ENCODE results near the gene TSHZ1.

Gene TSHZ1

DNA sequence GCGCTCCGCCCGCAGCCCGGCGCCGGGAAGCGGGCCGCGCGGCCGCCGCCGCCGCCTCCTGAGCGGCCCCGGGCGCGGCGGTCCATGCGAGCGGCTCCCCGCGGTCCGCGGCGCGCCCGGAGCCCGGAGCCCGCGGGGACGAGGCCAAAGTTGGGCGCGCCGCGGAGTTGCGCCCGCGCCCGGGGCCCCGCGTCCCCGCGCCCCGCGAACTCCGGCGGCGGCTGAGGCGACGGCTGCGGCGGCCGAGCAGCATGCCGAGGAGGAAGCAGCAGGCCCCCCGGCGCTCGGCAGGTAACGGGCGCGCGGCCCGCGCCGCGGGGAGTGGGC is 992 bp downstream of the TSHZ1 start:
- no peak for TF ChIP-seq FOXP2 (optimal IDR thresholded peaks at IDR 0.05; ENCODE audit: borderline replicate concordance, extremely low read depth, extremely low read length, insufficient read depth)

DNA sequence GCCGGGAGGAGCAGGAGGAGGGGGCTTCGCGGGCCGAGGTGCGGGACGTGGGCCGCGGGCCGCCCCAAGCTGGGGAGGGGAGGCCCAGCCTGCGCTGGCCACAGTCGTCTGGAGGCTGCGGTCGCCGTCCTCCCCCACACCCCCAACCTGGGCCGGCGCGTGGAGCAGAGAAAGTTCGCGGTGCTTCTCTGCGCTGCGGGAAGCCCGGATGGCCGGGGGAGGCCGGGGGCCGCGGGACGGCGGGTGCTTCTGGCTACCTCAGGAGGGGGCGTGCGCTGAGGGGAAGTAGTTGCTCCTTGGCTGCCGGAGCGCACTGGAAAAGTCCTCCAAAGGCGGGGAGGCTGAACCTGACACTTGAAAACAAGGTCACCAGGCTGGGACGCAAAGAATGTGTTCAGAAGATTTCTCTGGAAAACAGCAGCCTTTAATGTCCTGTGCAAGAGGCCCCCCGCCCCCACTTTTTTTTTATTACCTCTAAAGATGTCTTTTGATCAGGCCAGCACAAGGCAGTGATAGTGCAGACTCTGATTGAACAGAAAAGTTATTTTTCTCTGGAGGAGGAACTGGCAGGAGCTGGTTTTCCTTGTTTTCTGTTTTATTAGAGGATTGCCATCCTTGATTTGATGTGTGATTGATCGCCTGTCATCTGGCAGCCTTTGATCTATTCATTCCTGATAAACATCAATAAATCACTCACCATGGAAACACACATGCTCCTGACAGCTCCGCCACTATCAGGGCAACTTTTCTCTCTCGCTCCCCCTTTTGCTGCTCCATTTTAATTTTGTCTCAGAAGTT is 1.6 kb downstream of the TSHZ1 start:
- TF ChIP-seq, protein P1, sequence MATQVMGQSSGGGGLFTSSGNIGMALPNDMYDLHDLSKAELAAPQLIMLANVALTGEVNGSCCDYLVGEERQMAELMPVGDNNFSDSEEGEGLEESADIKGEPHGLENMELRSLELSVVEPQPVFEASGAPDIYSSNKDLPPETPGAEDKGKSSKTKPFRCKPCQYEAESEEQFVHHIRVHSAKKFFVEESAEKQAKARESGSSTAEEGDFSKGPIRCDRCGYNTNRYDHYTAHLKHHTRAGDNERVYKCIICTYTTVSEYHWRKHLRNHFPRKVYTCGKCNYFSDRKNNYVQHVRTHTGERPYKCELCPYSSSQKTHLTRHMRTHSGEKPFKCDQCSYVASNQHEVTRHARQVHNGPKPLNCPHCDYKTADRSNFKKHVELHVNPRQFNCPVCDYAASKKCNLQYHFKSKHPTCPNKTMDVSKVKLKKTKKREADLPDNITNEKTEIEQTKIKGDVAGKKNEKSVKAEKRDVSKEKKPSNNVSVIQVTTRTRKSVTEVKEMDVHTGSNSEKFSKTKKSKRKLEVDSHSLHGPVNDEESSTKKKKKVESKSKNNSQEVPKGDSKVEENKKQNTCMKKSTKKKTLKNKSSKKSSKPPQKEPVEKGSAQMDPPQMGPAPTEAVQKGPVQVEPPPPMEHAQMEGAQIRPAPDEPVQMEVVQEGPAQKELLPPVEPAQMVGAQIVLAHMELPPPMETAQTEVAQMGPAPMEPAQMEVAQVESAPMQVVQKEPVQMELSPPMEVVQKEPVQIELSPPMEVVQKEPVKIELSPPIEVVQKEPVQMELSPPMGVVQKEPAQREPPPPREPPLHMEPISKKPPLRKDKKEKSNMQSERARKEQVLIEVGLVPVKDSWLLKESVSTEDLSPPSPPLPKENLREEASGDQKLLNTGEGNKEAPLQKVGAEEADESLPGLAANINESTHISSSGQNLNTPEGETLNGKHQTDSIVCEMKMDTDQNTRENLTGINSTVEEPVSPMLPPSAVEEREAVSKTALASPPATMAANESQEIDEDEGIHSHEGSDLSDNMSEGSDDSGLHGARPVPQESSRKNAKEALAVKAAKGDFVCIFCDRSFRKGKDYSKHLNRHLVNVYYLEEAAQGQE (IDR thresholded peaks at IDR 0.05; ENCODE audit: insufficient read depth in 1 of 2, low read depth in 2 of 2, low read length in 2 of 2) = no peak

DNA sequence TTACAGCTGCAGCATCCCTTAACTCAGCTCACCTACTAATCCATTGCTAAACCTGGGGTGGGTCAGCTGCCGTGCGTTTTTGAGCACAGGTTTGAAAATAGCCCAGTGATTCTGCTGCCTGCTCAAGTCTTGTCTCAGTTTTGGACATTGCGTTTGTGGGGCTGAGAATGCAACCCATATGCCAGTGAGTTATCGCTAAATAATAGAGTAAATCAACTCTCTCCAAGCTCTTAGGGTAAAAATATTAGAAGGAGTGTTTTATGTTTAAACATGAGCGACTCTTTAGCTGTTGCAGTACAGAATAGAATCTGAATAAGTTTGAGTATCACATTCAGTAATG is 2.1 kb downstream of the TSHZ1 start:
- TF ChIP-seq SIN3A (IDR thresholded peaks at IDR 0.05; ENCODE audit: borderline replicate concordance, insufficient read depth, low read length) = no peak
- TF ChIP-seq TAF1 (IDR thresholded peaks at IDR 0.05; ENCODE audit: borderline replicate concordance, insufficient read depth, low read length) = no peak
- TF ChIP-seq, protein P1 (IDR thresholded peaks at IDR 0.05; ENCODE audit: insufficient read depth in 1 of 2, low read depth in 2 of 2, low read length in 2 of 2) = no peak
- TF ChIP-seq POLR2AphosphoS5 (IDR thresholded peaks at IDR 0.05; ENCODE audit: low read depth, low read length) = no peak
- TF ChIP-seq FOXP2 (optimal IDR thresholded peaks at IDR 0.05; ENCODE audit: borderline replicate concordance, extremely low read depth, extremely low read length, insufficient read depth) = no peak

DNA sequence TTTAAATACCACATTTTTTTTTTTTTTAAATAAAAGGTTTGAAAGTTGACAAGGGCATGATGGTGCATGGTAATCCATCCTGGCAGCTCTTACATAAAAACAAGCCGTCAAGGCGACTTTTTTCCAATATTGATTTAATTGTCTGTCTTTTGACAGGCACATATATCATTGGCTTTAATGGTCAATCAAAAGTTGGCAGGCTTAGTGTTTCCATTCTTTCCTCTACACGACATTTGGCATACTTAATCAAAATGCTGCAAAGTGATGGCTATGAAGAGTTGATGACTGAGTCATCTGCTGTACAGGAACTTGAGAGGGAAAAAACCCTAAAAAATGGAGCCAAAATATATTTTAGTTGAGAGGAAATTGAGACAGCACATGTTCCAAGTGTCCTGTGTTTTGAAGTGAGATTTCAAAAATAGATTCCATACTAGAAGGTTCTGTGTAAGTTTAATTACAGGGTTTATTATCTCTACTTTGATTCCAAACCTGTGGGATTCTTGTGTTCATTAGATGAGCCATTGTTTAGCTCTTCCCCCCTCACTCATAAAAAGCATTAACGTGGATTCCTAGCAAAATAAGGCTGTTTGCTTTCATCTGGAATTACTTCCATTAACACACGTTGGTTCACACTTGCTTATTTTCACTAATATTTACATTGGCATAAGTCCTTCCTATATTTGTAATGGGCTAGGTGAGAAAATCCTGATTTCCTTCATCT is 3.2 kb downstream of the TSHZ1 start:
- TF ChIP-seq POLR2AphosphoS5 (IDR thresholded peaks at IDR 0.05; ENCODE audit: low read depth, low read length) (no peak), FOXP2 (optimal IDR thresholded peaks at IDR 0.05; ENCODE audit: borderline replicate concordance, extremely low read depth, extremely low read length, insufficient read depth) (no peak), SIN3A (IDR thresholded peaks at IDR 0.05; ENCODE audit: borderline replicate concordance, insufficient read depth, low read length) (no peak), TAF1 (IDR thresholded peaks at IDR 0.05; ENCODE audit: borderline replicate concordance, insufficient read depth, low read length) (no peak)

DNA sequence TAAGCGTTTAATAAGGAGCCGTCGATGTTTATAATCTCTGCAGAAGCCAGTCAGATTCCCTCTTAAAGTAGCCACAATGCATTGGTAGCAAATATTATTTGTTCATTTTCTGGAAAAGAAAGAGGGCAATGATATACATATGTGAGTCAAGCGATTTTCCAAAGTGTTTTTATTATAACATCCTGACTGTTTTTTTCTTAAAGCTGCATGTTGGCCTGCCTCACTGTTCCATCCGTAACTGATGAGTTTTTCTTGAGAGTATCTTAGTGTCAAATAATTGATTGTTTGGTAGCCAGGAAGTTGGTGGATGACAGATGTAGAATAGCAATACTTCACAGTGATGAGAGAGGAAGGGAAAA is 3.7 kb downstream of the TSHZ1 start:
- TF ChIP-seq, protein P1 (IDR thresholded peaks at IDR 0.05; ENCODE audit: insufficient read depth in 1 of 2, low read depth in 2 of 2, low read length in 2 of 2) = no peak
- no peak for TF ChIP-seq SIN3A (IDR thresholded peaks at IDR 0.05; ENCODE audit: borderline replicate concordance, insufficient read depth, low read length)
- TF ChIP-seq TAF1 (IDR thresholded peaks at IDR 0.05; ENCODE audit: borderline replicate concordance, insufficient read depth, low read length) = no peak
- no peak for TF ChIP-seq POLR2AphosphoS5 (IDR thresholded peaks at IDR 0.05; ENCODE audit: low read depth, low read length)
- no peak for TF ChIP-seq FOXP2 (optimal IDR thresholded peaks at IDR 0.05; ENCODE audit: borderline replicate concordance, extremely low read depth, extremely low read length, insufficient read depth)

DNA sequence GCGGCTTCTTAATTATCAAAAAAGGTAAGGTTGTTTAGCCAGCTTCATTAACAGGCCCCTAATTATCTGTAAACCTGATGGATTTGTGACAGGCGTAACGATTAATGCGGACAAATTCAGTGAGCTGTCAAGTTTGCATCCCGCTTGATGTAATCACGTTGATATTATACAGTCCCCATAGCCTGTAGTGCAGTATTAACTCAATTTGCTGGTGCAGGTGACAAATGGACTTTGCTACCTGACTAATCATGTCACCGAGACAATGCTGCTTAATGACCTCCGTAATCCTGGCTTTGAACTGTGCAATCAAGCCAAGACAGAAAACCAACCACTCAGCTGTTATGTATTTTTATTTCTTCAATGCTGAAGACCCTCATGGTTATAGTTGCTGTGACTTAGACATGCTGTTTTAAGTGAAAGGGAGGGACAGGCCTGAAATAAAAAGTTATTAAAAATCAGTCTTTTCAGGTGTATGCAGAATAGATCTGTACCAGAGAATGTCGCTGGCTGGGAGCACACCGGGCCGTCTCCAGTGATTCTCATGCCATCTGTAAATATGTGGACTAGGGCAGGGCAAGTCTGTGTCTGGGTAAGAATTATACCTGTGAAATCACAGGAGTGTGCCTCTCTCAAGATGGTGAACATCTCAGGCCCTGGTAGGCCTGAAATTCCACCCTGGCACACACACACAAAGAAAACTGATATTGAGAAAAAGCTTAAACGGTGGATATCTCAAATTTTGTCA is 4.3 kb downstream of the TSHZ1 start:
- TF ChIP-seq TAF1 (IDR thresholded peaks at IDR 0.05; ENCODE audit: borderline replicate concordance, insufficient read depth, low read length) (no peak), POLR2AphosphoS5 (IDR thresholded peaks at IDR 0.05; ENCODE audit: low read depth, low read length) (no peak), SIN3A (IDR thresholded peaks at IDR 0.05; ENCODE audit: borderline replicate concordance, insufficient read depth, low read length) (no peak), FOXP2 (optimal IDR thresholded peaks at IDR 0.05; ENCODE audit: borderline replicate concordance, extremely low read depth, extremely low read length, insufficient read depth) (no peak)
- TF ChIP-seq, protein P1 (IDR thresholded peaks at IDR 0.05; ENCODE audit: insufficient read depth in 1 of 2, low read depth in 2 of 2, low read length in 2 of 2) = no peak
